Measurements from ENCODE around the gene DPPA3.

DNA sequence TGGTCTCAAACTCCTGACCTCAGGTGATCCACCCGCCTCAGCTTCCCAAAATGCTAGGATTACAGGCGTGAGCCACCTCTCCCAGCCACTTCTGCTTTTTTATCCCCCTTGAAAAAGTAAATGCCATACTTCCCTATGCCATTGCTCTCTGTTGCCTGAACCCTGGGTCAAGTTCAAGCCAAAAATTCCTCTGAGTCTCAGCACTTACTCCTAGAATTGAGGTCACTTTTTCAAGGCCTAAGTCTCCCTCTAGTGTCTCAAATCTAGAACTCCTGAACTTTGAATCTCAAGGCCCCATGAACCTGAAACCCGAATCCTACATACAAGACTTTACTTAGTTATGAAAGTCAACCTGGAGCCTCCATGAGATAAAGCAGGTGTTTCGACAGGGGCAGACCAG lies 44.1 kb upstream of the DPPA3 start:
- no peak for TF ChIP-seq MAX (IDR thresholded peaks at IDR 0.05; ENCODE audit: insufficient read depth, insufficient read length)
- TF ChIP-seq POLR2A (IDR thresholded peaks at IDR 0.05; ENCODE audit: low read depth, low read length) = no peak
- TF ChIP-seq MYC (IDR thresholded peaks at IDR 0.05; ENCODE audit: low read depth, low read length) = no peak
- TF ChIP-seq, protein P1, sequence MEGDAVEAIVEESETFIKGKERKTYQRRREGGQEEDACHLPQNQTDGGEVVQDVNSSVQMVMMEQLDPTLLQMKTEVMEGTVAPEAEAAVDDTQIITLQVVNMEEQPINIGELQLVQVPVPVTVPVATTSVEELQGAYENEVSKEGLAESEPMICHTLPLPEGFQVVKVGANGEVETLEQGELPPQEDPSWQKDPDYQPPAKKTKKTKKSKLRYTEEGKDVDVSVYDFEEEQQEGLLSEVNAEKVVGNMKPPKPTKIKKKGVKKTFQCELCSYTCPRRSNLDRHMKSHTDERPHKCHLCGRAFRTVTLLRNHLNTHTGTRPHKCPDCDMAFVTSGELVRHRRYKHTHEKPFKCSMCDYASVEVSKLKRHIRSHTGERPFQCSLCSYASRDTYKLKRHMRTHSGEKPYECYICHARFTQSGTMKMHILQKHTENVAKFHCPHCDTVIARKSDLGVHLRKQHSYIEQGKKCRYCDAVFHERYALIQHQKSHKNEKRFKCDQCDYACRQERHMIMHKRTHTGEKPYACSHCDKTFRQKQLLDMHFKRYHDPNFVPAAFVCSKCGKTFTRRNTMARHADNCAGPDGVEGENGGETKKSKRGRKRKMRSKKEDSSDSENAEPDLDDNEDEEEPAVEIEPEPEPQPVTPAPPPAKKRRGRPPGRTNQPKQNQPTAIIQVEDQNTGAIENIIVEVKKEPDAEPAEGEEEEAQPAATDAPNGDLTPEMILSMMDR (IDR thresholded peaks at IDR 0.05; ENCODE audit: extremely low read depth in 1 of 2, insufficient read depth in 1 of 2, low read depth in 1 of 2, low read length in 2 of 2) = peak in 1 of 2 donors; percentile 14
- TF ChIP-seq POLR2AphosphoS5 (IDR thresholded peaks at IDR 0.05; ENCODE audit: insufficient read depth, low read depth, low read length) = no peak
- no peak for TF ChIP-seq GATA2 (IDR thresholded peaks at IDR 0.05; ENCODE audit: insufficient read depth, insufficient read length, low read depth, low read length)
- no peak for TF ChIP-seq EZH2 (IDR thresholded peaks at IDR 0.05; ENCODE audit: borderline replicate concordance, low read depth, low read length, severe bottlenecking)
- no peak for TF ChIP-seq JUN (IDR thresholded peaks at IDR 0.05; ENCODE audit: borderline replicate concordance, insufficient read depth, insufficient read length, low read depth)
- TF ChIP-seq FOS (IDR thresholded peaks at IDR 0.05; ENCODE audit: borderline replicate concordance, insufficient read depth, low read length) = no peak
